Uterus (tissue), 4 donors: ENCODE measurements around the gene FAM83B. TPM values are rescaled to one million over a fixed set of nuclear protein-coding genes. Genes with fewer than 3 reads are reported as not detected.

ENCODE experiments used
- DNase-seq, 2 donors: peaks; one replicate each; pipeline ENCODE4 v3.0.0-alpha.2; 2019 to 2020
- H3K27ac ChIP-seq, 2 donors: fragments of 200-600 bp; sonication (generic); 1 replicate in 1 of 2; 2 replicates in 1 of 2; pipeline ENCODE4 v1.5.1; 2016 to 2018
- H3K27me3 ChIP-seq, 2 donors: fragments of 200-600 bp; sonication (generic); one replicate each; pipeline ENCODE4 v1.5.1; 2018 to 2019; ENCODE audit warnings: control low read depth in 1 of 2
- H3K36me3 ChIP-seq, 2 donors: fragments of 200-600 bp; sonication (generic); one replicate each; pipeline ENCODE4 v1.5.1; 2019; ENCODE audit warnings: control low read depth in 1 of 2
- H3K4me1 ChIP-seq, 2 donors: fragments of 200-600 bp; sonication (generic); one replicate each; pipeline ENCODE4 v1.5.1; 2018 to 2019; ENCODE audit warnings: control low read depth in 1 of 2
- H3K4me3 ChIP-seq, 2 donors: fragments of 200-600 bp; sonication (generic); 1 replicate in 1 of 2; 2 replicates in 1 of 2; pipeline ENCODE4 v1.5.1; 2018 to 2019; ENCODE audit warnings: mild to moderate bottlenecking in 1 of 2
- H3K9me3 ChIP-seq, 2 donors: fragments of 200-600 bp; sonication (generic); one replicate each; pipeline ENCODE4 v1.5.1; 2019; ENCODE audit warnings: control low read depth in 1 of 2
- POLR2A ChIP-seq, 2 donors: fragments of 450-650 bp; IDR thresholded peaks; one replicate each; pipeline ENCODE4 v1.6.1; 2016; ENCODE audit warnings: antibody characterized with exemption in 2 of 2, mild to moderate bottlenecking in 1 of 2, moderate library complexity in 1 of 2
- intact Hi-C: fragments of 100-400 bp; cut with DNase I; formaldehyde crosslinking; loops from one replicate; pipeline ENCODE4 v1.15.1; 2023; ENCODE audit warnings: low total_unique reads
- total RNA-seq, 4 donors: library from RNA; depleted of rRNA in 3 of 4; stranded (reverse); fragments of >200 nt in 3 of 4; gene quantifications; one replicate each; pipeline versions ENCODE4 v1.1.0 to v1.2.4, GENCODE V29; 2014 to 2023
- TF ChIP-seq, protein P1 (sequence below), 4 experiments: fragments of 200-600 bp in 2 of 4; fragments of 450-650 bp in 2 of 4; sonication (generic) in 2 of 4; IDR thresholded peaks; one replicate each; pipeline ENCODE4 v1.5.1; 2016 to 2019; ENCODE audit warnings: antibody characterized with exemption in 4 of 4, mild to moderate bottlenecking in 2 of 4, moderate library complexity in 1 of 4
- donor health status: DM: yes; HTN: yes; CAD: no.

FAM83B gene
- total RNA-seq, 4 donors from 2014 or later, result 0.27 to 3.6 (median 0.29) TPM; not detected in 1

DNA sequence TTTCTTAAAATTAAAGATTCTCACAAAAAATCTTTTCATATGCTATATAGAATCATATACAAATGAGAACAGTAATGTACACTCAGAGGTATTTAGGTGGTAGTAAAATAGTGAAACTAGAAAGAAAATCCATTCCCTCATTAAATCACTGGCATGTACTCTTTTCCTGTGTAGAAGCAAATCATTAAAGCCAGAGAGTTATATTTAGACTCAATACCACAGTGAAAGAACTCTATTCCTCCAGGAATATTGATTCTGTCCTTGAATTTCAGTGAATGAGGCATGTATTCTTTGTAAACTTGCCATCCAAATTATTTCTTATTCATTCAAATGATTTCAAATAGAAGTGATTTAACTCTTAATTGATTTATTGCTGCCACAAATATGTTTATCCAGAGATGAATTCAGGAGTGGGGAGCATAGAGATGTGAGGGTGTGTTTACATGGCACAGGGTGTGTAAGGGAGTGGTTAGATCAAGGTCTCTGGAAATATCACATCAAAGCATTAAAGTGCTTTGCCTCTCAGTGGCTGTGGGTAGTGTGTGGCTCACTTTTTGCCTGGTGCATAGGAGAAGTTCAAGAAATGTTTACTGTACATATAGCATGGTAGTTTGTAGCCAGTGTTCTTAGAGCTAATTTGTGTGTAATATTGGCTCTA is 141.2 kb downstream of the FAM83B start:
- Histone ChIP-seq H3K9me3 (no peaks in the 10 kb centered on the region), H3K36me3 (no peaks in the 10 kb centered on the region), H3K4me1 (no peaks in the 10 kb centered on the region), H3K27me3 (no peaks in the 10 kb centered on the region), H3K4me3 (no peak overlapping the region), H3K27ac (no peak overlapping the region)
- intact Hi-C loops, result no loop called here
- DNase-seq, result no peak
- TF ChIP-seq, protein P1, sequence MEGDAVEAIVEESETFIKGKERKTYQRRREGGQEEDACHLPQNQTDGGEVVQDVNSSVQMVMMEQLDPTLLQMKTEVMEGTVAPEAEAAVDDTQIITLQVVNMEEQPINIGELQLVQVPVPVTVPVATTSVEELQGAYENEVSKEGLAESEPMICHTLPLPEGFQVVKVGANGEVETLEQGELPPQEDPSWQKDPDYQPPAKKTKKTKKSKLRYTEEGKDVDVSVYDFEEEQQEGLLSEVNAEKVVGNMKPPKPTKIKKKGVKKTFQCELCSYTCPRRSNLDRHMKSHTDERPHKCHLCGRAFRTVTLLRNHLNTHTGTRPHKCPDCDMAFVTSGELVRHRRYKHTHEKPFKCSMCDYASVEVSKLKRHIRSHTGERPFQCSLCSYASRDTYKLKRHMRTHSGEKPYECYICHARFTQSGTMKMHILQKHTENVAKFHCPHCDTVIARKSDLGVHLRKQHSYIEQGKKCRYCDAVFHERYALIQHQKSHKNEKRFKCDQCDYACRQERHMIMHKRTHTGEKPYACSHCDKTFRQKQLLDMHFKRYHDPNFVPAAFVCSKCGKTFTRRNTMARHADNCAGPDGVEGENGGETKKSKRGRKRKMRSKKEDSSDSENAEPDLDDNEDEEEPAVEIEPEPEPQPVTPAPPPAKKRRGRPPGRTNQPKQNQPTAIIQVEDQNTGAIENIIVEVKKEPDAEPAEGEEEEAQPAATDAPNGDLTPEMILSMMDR (IDR thresholded peaks at IDR 0.05), result no peak
- TF ChIP-seq POLR2A (IDR thresholded peaks at IDR 0.05), result no peak

DNA sequence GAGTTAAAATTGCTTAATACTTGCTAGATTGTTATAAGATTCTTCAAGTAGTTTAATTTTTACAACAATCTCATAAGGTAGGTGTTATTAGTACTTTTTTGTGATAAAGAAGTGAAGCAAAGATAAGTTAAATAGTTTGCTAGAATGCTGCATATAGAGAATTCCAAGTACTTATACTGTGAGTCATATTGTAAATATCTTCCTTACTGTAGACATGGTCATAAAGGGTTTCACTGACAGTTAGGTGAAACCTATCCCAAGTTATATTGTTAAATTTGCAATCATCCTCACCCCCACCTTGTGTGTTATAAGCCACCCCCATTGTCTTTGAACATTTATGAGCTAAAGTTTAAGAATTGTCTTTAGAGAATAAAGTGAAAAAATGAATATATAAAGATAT is 142.0 kb downstream of the FAM83B start:
- Histone ChIP-seq H3K4me3 (no peak overlapping the region), H3K36me3 (no peaks in the 10 kb centered on the region), H3K4me1 (no peaks in the 10 kb centered on the region), H3K9me3 (no peaks in the 10 kb centered on the region), H3K27me3 (no peaks in the 10 kb centered on the region), H3K27ac (no peak overlapping the region)
- intact Hi-C loops, result no loop called here
- TF ChIP-seq POLR2A (IDR thresholded peaks at IDR 0.05), result no peak
- TF ChIP-seq, protein P1 (IDR thresholded peaks at IDR 0.05), result no peak
- no peak for DNase-seq

DNA sequence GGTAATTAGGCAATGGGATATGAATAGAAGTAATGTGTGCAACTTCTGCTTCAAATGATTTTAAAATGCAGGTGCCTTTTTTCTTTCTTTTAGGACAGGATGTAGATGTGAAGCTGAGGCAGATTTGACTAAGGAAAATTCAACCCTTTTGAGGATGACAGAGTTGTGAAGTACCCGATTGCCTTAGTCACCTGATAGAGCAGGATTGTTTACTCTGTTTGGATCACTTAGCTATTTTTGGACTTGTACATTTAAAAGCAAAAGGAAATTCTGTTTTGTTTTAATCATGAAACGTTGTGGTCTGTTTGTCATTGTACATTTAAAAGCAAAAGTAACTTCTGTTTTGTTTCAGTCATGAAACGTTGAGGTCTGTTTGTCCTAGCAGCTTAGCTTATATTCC is 143.4 kb downstream of the FAM83B start:
- Histone ChIP-seq H3K9me3 (no peaks in the 10 kb centered on the region), H3K27ac (no peak overlapping the region), H3K4me3 (no peak overlapping the region), H3K27me3 (no peaks in the 10 kb centered on the region), H3K36me3 (no peaks in the 10 kb centered on the region), H3K4me1 (no peaks in the 10 kb centered on the region)
- DNase-seq, result no peak
- intact Hi-C loops, result no loop called here
- TF ChIP-seq, protein P1 (IDR thresholded peaks at IDR 0.05), result no peak
- no peak for TF ChIP-seq POLR2A (IDR thresholded peaks at IDR 0.05)
